Measurements from ENCODE around the gene SSMEM1. TPM values are rescaled to one million over a fixed set of nuclear protein-coding genes. Genes with fewer than 3 reads are reported as not detected.

SSMEM1 gene
- total RNA-seq, 1 experiment from 2014 or later, result not detected

DNA sequence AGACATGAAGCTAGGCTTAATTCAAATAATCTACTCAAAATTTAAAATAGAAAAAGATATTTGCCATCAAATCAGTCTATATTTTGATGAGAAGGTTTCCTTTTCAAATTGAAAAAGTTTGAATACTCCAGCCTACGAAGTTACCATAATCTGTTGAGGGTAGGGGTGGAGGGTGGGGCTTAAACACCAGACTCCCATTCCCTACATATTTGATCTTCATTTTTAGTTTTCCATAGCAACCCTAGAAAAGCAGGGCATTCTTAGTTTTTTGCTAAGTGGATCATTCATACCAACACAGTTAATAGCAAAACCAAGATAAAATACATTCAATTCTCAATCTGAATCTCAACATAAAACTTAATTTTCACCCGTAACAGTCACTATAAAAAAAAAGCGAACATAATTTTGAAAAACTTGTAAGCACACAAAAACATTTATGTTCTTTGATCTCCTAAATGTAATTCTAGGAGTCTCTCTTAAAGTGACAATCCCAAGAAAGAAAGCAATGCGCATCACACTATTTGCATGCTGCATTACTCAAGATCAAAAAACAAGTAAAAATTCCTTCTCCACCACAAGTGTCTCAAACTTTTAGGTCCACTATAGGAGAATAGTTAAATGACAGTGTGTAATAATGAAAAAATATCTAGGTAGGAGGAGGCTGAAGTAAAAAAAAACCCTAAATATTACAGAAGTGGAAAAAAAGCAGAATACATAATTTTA lies 33.3 kb upstream of the SSMEM1 start:
- Mint-ChIP-seq H3K27ac (no peak overlapping the region), H3K4me3 (no peak overlapping the region), H3K9me3 (no peaks in the 10 kb centered on the region), H3K27me3 (ENCODE audit: low read depth) (no peaks in the 10 kb centered on the region), H3K36me3 (peaks cover 44% of the 10 kb centered on the region), H3K4me1 (no peaks in the 10 kb centered on the region)
- TF ChIP-seq FOXJ3 (CRISPR knock-in tag; IDR thresholded peaks at IDR 0.05; ENCODE audit: borderline replicate concordance) (no peak), E2F4 (CRISPR knock-in tag; IDR thresholded peaks at IDR 0.05; ENCODE audit: borderline replicate concordance, low read depth) (no peak), ZNF423 (CRISPR knock-in tag; IDR thresholded peaks at IDR 0.05) (no peak), TP53 (CRISPR knock-in tag; IDR thresholded peaks at IDR 0.05) (no peak), HMGA2 (CRISPR knock-in tag; IDR thresholded peaks at IDR 0.05) (no peak), ATF1 (CRISPR knock-in tag; IDR thresholded peaks at IDR 0.05) (no peak), E2F1 (CRISPR knock-in tag; IDR thresholded peaks at IDR 0.05) (no peak), SMAD4 (CRISPR knock-in tag; IDR thresholded peaks at IDR 0.05) (no peak), RELA (CRISPR knock-in tag; IDR thresholded peaks at IDR 0.05; ENCODE audit: borderline replicate concordance) (no peak), TCF7 (CRISPR knock-in tag; IDR thresholded peaks at IDR 0.05; ENCODE audit: low read depth) (no peak), ZNF416 (CRISPR knock-in tag; IDR thresholded peaks at IDR 0.05) (no peak), JUN (CRISPR knock-in tag; IDR thresholded peaks at IDR 0.05) (no peak), AFF4 (CRISPR knock-in tag; IDR thresholded peaks at IDR 0.05; ENCODE audit: borderline replicate concordance) (no peak)
- TF ChIP-seq, protein P1, sequence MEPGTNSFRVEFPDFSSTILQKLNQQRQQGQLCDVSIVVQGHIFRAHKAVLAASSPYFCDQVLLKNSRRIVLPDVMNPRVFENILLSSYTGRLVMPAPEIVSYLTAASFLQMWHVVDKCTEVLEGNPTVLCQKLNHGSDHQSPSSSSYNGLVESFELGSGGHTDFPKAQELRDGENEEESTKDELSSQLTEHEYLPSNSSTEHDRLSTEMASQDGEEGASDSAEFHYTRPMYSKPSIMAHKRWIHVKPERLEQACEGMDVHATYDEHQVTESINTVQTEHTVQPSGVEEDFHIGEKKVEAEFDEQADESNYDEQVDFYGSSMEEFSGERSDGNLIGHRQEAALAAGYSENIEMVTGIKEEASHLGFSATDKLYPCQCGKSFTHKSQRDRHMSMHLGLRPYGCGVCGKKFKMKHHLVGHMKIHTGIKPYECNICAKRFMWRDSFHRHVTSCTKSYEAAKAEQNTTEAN (CRISPR knock-in tag; IDR thresholded peaks at IDR 0.05), result no peak
- TF ChIP-seq, protein P2, sequence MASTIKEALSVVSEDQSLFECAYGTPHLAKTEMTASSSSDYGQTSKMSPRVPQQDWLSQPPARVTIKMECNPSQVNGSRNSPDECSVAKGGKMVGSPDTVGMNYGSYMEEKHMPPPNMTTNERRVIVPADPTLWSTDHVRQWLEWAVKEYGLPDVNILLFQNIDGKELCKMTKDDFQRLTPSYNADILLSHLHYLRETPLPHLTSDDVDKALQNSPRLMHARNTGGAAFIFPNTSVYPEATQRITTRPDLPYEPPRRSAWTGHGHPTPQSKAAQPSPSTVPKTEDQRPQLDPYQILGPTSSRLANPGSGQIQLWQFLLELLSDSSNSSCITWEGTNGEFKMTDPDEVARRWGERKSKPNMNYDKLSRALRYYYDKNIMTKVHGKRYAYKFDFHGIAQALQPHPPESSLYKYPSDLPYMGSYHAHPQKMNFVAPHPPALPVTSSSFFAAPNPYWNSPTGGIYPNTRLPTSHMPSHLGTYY (CRISPR knock-in tag; IDR thresholded peaks at IDR 0.05), result no peak
- TF ChIP-seq, protein P3, sequence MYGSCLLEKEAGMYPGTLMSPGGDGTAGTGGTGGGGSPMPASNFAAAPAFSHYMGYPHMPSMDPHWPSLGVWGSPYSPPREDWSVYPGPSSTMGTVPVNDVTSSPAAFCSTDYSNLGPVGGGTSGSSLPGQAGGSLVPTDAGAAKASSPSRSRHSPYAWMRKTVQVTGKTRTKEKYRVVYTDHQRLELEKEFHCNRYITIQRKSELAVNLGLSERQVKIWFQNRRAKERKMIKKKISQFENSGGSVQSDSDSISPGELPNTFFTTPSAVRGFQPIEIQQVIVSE (CRISPR knock-in tag; IDR thresholded peaks at IDR 0.05; ENCODE audit: borderline replicate concordance), result no peak
- no peak for DNase-seq (ENCODE audit: low spot score)
- ChIA-PET CTCF (no interaction called here), POLR2A (no interaction called here)
- no peak for ATAC-seq

All from WTC11 (cell line).